Naive B cell (primary cell): ENCODE results near the gene NXNL1. TPM values are rescaled to one million over a fixed set of nuclear protein-coding genes. Genes with fewer than 3 reads are reported as not detected.
A peak's percentile ranks its signal among the peaks of the same experiment; 100 is the strongest.

Experiments used
- ATAC-seq, 2 donors: fragments of 150-1000 bp; cut with Tn5 transposase; 2 replicates each; pipeline ENCODE4 v1.10.0; 2021; ENCODE audit warnings: low read depth in 2 of 2, mild to moderate bottlenecking in 2 of 2, moderate library complexity in 2 of 2
- DNase-seq: peaks from one replicate; pipeline ENCODE4 v3.0.0; 2022
- H3K27ac Mint-ChIP-seq, 6 donors: one replicate each; pipeline ENCODE4 v1.8.0; 2020 to 2022; ENCODE audit warnings: mild to moderate bottlenecking in 6 of 6, mixed read lengths in 6 of 6, moderate library complexity in 5 of 6, inconsistent platforms in 2 of 6
- H3K27me3 Mint-ChIP-seq, 3 donors: one replicate each; pipeline ENCODE4 v1.8.0; 2021 to 2022; ENCODE audit warnings: mixed read lengths in 3 of 3, mild to moderate bottlenecking in 1 of 3
- H3K36me3 Mint-ChIP-seq, 2 donors: one replicate each; pipeline ENCODE4 v1.8.0; 2020 to 2022; ENCODE audit warnings: mixed read lengths in 2 of 2, inconsistent platforms in 1 of 2, mild to moderate bottlenecking in 1 of 2
- H3K4me1 Mint-ChIP-seq, 3 donors: one replicate each; pipeline ENCODE4 v1.8.0; 2020 to 2022; ENCODE audit warnings: mixed read lengths in 3 of 3, inconsistent platforms in 1 of 3, mild to moderate bottlenecking in 1 of 3, moderate library complexity in 1 of 3
- H3K4me3 Mint-ChIP-seq, 8 donors: one replicate each; pipeline ENCODE4 v1.8.0; 2020 to 2022; ENCODE audit warnings: mild to moderate bottlenecking in 8 of 8, mixed read lengths in 8 of 8, moderate library complexity in 8 of 8, inconsistent platforms in 2 of 8
- H3K9me3 Mint-ChIP-seq, 7 donors: one replicate each; pipeline ENCODE4 v1.8.0; 2020 to 2022; ENCODE audit warnings: mixed read lengths in 7 of 7, mild to moderate bottlenecking in 5 of 7, inconsistent platforms in 2 of 7, moderate library complexity in 1 of 7
- polyA plus RNA-seq, 6 donors: library from polyadenylated mRNA; unstranded; fragments of 300-500 nt; fragmentation: Illumina TruSeq; gene quantifications; one replicate each; pipeline ENCODE4 v1.2.3, GENCODE V29; 2021; ENCODE audit warnings: low read depth in 6 of 6

The NXNL1 gene
- polyA plus RNA-seq, 6 donors from 2014 or later, result not detected

DNA sequence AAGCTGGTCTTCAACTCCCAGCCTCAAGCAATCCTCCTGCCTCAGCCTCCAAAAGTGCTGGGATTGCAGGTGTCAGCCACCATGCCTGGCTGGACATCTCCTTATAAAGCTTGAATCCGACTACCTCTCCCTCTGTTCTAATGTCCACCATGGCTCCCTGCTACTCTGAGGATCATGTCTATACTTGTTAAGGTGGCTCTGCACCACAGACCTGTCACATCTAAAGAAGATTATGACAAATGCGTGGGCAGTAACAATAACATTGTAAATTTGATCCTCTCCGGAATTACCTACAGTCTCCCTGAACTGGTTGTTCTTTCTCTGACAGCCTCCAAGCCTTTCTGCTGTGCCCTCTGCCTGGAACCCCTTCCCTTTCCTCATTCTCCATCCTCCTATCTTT, 1.8 kb downstream of the NXNL1 start:
- DNase-seq (no peak), ATAC-seq (no peak)
- H3K27me3 Mint-ChIP-seq, result peaks cover 23 to 65% (median 32%) of the 10 kb centered on the region in 3 donors
- no peaks in the 10 kb centered on the region for H3K36me3 Mint-ChIP-seq
- peak overlapping the region in 1 of 6 donors; percentile 80 for H3K27ac Mint-ChIP-seq
- no peak overlapping the region for H3K4me3 Mint-ChIP-seq
- H3K9me3 Mint-ChIP-seq, result no peaks in the 10 kb centered on the region
- peaks cover 0 to 5% (median 3%) of the 10 kb centered on the region in 3 donors for H3K4me1 Mint-ChIP-seq

GRCh38 chr19:17457616-17458015, 3.1 kb downstream of the NXNL1 start:
- Mint-ChIP-seq H3K4me1 (peaks cover 5 to 12% (median 10%) of the 10 kb centered on the region in 3 donors), H3K27ac (no peak overlapping the region), H3K27me3 (peaks cover 30 to 66% (median 38%) of the 10 kb centered on the region in 3 donors), H3K36me3 (no peaks in the 10 kb centered on the region), H3K9me3 (no peaks in the 10 kb centered on the region), H3K4me3 (no peak overlapping the region)
- DNase-seq (no peak), ATAC-seq (no peak)

DNA sequence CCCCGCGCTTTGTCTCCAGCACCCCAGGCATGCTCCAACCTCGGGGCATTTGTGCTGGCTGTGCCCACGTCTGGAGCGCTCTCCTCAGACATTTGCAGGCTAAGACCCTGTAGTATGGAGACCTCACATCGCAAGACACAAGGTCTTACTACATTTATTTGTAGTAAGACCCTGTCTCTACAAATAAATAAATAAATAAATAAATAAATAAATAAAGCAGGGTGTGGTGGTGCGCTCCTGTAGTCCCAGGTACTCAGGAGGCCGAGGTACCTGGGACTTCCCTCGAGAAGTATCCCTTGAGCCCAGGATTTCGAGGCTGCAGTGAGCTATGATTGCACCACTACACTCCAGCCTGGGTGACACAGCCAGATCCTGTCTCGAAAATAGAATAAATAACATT, 4.6 kb downstream of the NXNL1 start:
- H3K9me3 Mint-ChIP-seq, result no peaks in the 10 kb centered on the region
- H3K4me1 Mint-ChIP-seq, result peaks cover 5 to 12% (median 10%) of the 10 kb centered on the region in 3 donors
- H3K27ac Mint-ChIP-seq, result no peak overlapping the region
- H3K36me3 Mint-ChIP-seq, result no peaks in the 10 kb centered on the region
- no peak overlapping the region for H3K4me3 Mint-ChIP-seq
- no peak for DNase-seq
- H3K27me3 Mint-ChIP-seq, result peaks cover 36 to 76% (median 38%) of the 10 kb centered on the region in 3 donors
- ATAC-seq, result no peak

DNA sequence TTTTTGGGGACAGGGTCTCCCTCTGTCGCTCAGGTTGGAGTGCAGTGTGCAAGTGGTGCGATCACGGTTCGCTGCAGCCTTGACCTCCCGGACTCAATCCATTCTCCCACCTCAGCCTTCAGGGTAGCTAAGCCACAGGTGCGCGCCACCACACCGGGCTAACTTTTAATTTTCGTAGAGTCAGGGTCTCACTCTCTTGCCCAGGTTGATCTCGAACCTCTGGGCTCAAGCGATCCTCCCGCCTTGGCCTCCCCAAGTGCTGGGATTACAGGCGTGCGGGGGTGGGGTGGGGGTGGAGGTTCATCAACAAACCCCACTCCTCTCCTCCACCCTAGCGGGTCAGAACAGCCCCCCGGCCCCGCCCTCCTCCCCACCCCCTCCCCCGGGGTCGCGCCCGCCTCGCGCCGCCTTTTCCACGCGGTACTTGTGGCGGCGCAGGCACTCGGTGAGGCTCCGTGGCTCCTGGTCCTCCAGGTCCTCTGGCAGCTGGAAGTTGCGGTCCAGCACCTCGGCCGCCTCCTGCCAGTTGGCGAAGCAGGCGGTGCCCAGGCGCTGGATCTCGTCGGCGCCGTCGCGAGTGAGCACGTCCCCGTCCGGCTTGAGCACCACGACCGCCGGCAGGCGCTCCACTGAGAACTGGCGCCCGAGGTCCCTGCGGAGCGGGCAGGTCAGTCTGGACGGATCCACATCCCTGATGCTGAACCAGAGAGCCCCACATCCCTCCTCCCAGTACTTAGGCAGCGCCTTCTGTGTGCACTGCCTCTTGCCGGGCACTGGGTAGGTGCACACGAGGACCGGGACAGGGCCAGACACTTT, 5.2 kb downstream of the NXNL1 start:
- no peak for ATAC-seq

DNA sequence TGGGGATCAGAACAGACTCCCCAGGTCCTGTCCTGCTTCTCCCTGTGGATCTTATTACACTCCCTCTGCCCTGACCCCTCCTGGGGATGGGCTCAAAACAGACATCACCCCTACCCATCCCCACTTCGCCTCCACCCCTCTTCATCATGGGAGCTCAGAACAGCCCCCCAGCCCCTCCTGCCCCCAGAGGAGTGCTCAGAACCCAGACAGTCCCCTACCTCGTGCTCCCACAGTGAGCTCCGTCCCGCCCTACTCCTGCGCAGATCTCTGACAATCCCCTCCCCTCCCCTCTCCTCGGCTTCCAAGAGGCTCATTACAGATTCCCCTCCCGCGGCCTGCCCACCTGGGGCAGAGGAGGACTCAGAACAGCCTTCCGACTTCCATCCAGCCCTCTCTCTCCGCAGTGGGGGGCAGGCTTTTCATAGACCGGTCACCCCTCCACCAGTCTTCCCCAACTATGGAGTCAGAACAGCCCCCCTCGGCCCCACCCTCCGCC, 6.1 kb downstream of the NXNL1 start:
- H3K27me3 Mint-ChIP-seq, result peaks cover 44 to 80% (median 48%) of the 10 kb centered on the region in 3 donors
- no peak overlapping the region for H3K4me3 Mint-ChIP-seq
- no peak overlapping the region for H3K27ac Mint-ChIP-seq
- H3K4me1 Mint-ChIP-seq, result peaks cover 10 to 17% (median 15%) of the 10 kb centered on the region in 3 donors
- DNase-seq, result no peak
- H3K36me3 Mint-ChIP-seq, result no peaks in the 10 kb centered on the region
- peaks cover 0 to 4% (median 0%) of the 10 kb centered on the region in 7 donors for H3K9me3 Mint-ChIP-seq
- ATAC-seq, result no peak

More for the DNA sequence above, 5.2 kb downstream of the NXNL1 start:
- Mint-ChIP-seq H3K36me3 (no peaks in the 10 kb centered on the region), H3K9me3 (no peaks in the 10 kb centered on the region), H3K27ac (peak overlapping the region in 1 of 6 donors; percentile 60), H3K4me3 (no peak overlapping the region), H3K4me1 (peaks cover 5 to 12% (median 10%) of the 10 kb centered on the region in 3 donors), H3K27me3 (peaks cover 36 to 76% (median 39%) of the 10 kb centered on the region in 3 donors)
- DNase-seq, result no peak

GRCh38 chr19:17451820-17452219, 8.9 kb downstream of the NXNL1 start:
- DNase-seq, result no peak
- Mint-ChIP-seq H3K4me3 (no peak overlapping the region), H3K4me1 (peaks cover 10 to 17% (median 15%) of the 10 kb centered on the region in 3 donors)

GRCh38 chr19:17450264-17451075, 10.3 kb downstream of the NXNL1 start:
- peaks cover 28 to 60% (median 38%) of the 10 kb centered on the region in 3 donors for H3K27me3 Mint-ChIP-seq
- peak overlapping the region in 5 of 8 donors; percentile 23 to 74 (median 25) for H3K4me3 Mint-ChIP-seq
- peak overlapping the region in 1 of 6 donors; percentile 20 for H3K27ac Mint-ChIP-seq
- H3K9me3 Mint-ChIP-seq, result peaks cover 0 to 5% (median 0%) of the 10 kb centered on the region in 7 donors
- H3K36me3 Mint-ChIP-seq, result no peaks in the 10 kb centered on the region
- DNase-seq (no peak), ATAC-seq (no peak)
- H3K4me1 Mint-ChIP-seq, result peaks cover 10 to 12% (median 12%) of the 10 kb centered on the region in 3 donors

More at GRCh38 chr19:17451820-17452219, 8.9 kb downstream of the NXNL1 start:
- H3K36me3 Mint-ChIP-seq, result no peaks in the 10 kb centered on the region
- no peak overlapping the region for H3K27ac Mint-ChIP-seq
- no peak for ATAC-seq
- peaks cover 35 to 73% (median 46%) of the 10 kb centered on the region in 3 donors for H3K27me3 Mint-ChIP-seq
- H3K9me3 Mint-ChIP-seq, result peaks cover 0 to 5% (median 0%) of the 10 kb centered on the region in 7 donors

- H3K4me3 Mint-ChIP-seq, result peak within 1 kb of the TSS in 7 of 8 donors; percentile 19 to 77 (median 56)
- peak; percentile 46 for DNase-seq
- H3K9me3 Mint-ChIP-seq, result peaks cover 0 to 5% (median 0%) of the 10 kb centered on the region in 7 donors
- H3K27ac Mint-ChIP-seq, result peak within 1 kb of the TSS in 1 of 6 donors; percentile 15
- peaks cover 17 to 40% (median 22%) of the 10 kb centered on the region in 3 donors for H3K27me3 Mint-ChIP-seq
- peak; percentile 92 to 93 for ATAC-seq
- no peaks in the 10 kb centered on the region for H3K36me3 Mint-ChIP-seq
- peaks cover 7 to 8% (median 8%) of the 10 kb centered on the region in 3 donors for H3K4me1 Mint-ChIP-seq
These were observed 12.4 kb downstream of the NXNL1 start, which contains the start of gene TMEM221 for GRCh38 chr19:17448131-17448967. Gene TMEM221, minus strand, starts transcription at chr19:17448668. Its CDS starts 206 bp downstream, at chr19:17448462.

DNA sequence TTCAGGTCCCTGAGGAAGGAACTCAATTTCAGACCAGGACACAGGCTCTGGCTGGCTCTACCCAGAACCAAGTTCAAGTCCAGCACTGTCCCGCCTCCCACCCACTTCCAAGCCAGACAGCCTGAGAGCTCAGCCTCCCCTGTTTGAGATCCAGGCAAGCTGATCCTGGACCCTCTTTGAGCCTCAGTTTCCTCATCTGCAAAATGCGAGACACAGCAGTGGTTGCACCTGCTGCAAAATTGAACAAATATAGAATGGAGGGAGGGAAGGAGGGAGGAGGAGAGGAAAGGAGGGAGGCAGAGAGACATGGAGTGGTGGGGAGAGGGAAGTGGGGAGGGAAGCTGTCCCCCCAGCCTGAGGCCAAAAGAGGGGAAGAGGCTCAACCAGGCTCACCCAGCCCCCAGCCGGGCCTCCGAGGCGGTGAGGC, 13.0 kb downstream of the NXNL1 start:
- H3K9me3 Mint-ChIP-seq, result peaks cover 0 to 5% (median 0%) of the 10 kb centered on the region in 7 donors
- peaks cover 5% of the 10 kb centered on the region in 3 donors for H3K4me1 Mint-ChIP-seq
- H3K27ac Mint-ChIP-seq, result no peak overlapping the region
- peaks cover 14 to 37% (median 19%) of the 10 kb centered on the region in 3 donors for H3K27me3 Mint-ChIP-seq
- H3K4me3 Mint-ChIP-seq, result peak overlapping the region in 6 of 8 donors; percentile 10 to 69 (median 52)
- ATAC-seq (no peak), DNase-seq (no peak)
- H3K36me3 Mint-ChIP-seq, result no peaks in the 10 kb centered on the region

DNA sequence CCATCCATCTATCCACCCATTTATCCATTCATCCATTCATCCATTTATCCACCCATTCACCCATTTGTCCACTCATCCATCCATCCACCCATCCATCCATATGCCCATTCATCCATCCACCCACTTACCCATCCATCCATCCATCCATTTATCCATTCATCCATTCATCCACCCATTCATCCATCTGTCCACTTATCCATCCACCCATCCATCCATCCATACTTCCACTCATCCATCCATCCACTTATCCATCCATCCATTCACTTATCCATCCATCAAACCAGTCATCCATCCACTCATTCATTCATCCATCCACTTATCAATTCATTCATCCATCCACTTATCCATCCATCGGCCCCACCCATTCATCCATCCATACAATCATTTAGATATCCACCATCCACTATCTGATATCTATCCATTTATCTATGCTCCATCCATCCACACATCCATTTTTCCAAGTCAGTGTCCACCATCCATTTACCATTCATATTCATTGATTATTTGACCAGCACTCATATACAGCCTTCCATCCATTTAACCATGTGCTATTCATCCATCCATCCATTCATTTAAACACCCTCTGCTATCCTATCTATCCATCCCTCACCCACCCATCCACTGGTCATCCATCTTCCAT, 15.1 kb downstream of the NXNL1 start:
- DNase-seq (no peak), ATAC-seq (no peak)
- Mint-ChIP-seq H3K4me1 (peaks cover 5% of the 10 kb centered on the region in 3 donors), H3K27me3 (peaks cover 8 to 19% (median 18%) of the 10 kb centered on the region in 3 donors), H3K27ac (no peak overlapping the region), H3K4me3 (no peak overlapping the region), H3K36me3 (no peaks in the 10 kb centered on the region), H3K9me3 (peaks cover 0 to 9% (median 5%) of the 10 kb centered on the region in 7 donors)

GRCh38 chr19:17441241-17442021, 19.3 kb downstream of the NXNL1 start:
- Mint-ChIP-seq H3K27me3 (peaks cover 0 to 5% (median 0%) of the 10 kb centered on the region in 3 donors), H3K4me3 (no peak overlapping the region), H3K27ac (peak overlapping the region in 2 of 6 donors; percentile 42 to 44), H3K9me3 (peaks cover 0 to 9% (median 5%) of the 10 kb centered on the region in 7 donors), H3K4me1 (no peaks in the 10 kb centered on the region), H3K36me3 (no peaks in the 10 kb centered on the region)
- peak; percentile 34 to 55 for ATAC-seq
- no peak for DNase-seq
